HCT116 (cell line): ENCODE measurements around the gene LRFN2. TPM values are rescaled to one million over a fixed set of nuclear protein-coding genes. Genes with fewer than 3 reads are reported as not detected.

Source experiments
- ATAC-seq: fragments of 200-7000 bp; cut with Tn5 transposase; 2 replicates; pipeline ENCODE4 v1.9.1; 2020; ENCODE audit warnings: mild to moderate bottlenecking, moderate library complexity
- BruUV-seq: library from RNA; stranded (reverse); fragments of 400-500 nt; replicated peaks from 2 replicates; lab custom pipeline; 2021; lab: Mats Ljungman, UMichigan
- CTCF ChIA-PET: fragments of 300-600 bp; sonication (Branson Sonifier 250); formaldehyde crosslinking; loops from one replicate; lab custom pipeline; 2021; ENCODE audit warnings: antibody characterized with exemption; lab: Charles Lee
- POLR2A ChIA-PET: fragments of 300-600, 350-600 bp; sonication (Branson Sonifier 250); formaldehyde crosslinking; loops from one replicate; lab custom pipeline; 2021; ENCODE audit warnings: antibody characterized with exemption; lab: Charles Lee
- RAD21 ChIA-PET, 2 experiments: fragments of 300-600 bp; sonication (Branson Sonifier 250); formaldehyde crosslinking; loops; one replicate each; lab custom pipeline; 2023; ENCODE audit warnings: low total read pairs in 2 of 2; ENCODE audit not compliant: uncharacterized antibody in 2 of 2, unreplicated experiment in 2 of 2, low non-redundant PET in 1 of 2; lab: Charles Lee
- DNase-seq: peaks from one replicate; pipeline ENCODE4 v3.0.0-alpha.2; 2010; ENCODE audit warnings: low read depth, low spot score
- H2AFZ ChIP-seq: fragments of 200-600 bp; shearing (Covaris generic), sonication (generic); 2 replicates; pipeline ENCODE4 v1.6.1; 2017; ENCODE audit warnings: low read depth, mixed run types, mixed read lengths, antibody characterized with exemption, low read length; ENCODE audit not compliant: poor library complexity, severe bottlenecking
- H3K27ac ChIP-seq: 2 replicates; pipeline ENCODE4 v1.5.1; 2012; ENCODE audit warnings: low read depth, low read length
- H3K27me3 ChIP-seq: fragments of 200-600 bp; sonication (generic); 2 replicates; pipeline ENCODE4 v1.6.1; 2016; ENCODE audit warnings: mixed run types, low read length, mixed read lengths; ENCODE audit not compliant: insufficient read depth
- H3K36me3 ChIP-seq, 2 experiments: fragments of 200-500 bp in 1 of 2; fragments of 200-600 bp in 1 of 2; sonication (Bioruptor generic) in 1 of 2; sonication (generic) in 1 of 2; 2 replicates each; pipeline versions ENCODE4 v1.5.1 to v1.6.1; 2014 to 2016; ENCODE audit warnings: low read length in 2 of 2, inconsistent platforms in 1 of 2, mixed read lengths in 1 of 2, mixed run types in 1 of 2; ENCODE audit not compliant: insufficient read depth in 2 of 2, control insufficient read depth in 1 of 2
- H3K4me1 ChIP-seq, 2 experiments: fragments of 200-600 bp in 1 of 2; sonication (generic) in 1 of 2; 2 replicates each; pipeline versions ENCODE4 v1.5.1 to v1.6.1; 2012 to 2017; ENCODE audit warnings: low read length in 2 of 2, inconsistent platforms in 1 of 2, mild to moderate bottlenecking in 1 of 2, mixed read lengths in 1 of 2, mixed run types in 1 of 2, moderate library complexity in 1 of 2; ENCODE audit not compliant: insufficient read depth in 2 of 2, control insufficient read depth in 1 of 2
- H3K4me2 ChIP-seq: fragments of 200-600 bp; sonication (generic); 2 replicates; pipeline ENCODE4 v1.6.1; 2017; ENCODE audit warnings: mixed run types, low read length, mixed read lengths
- H3K4me3 ChIP-seq, 2 experiments: fragments of 200-600 bp in 1 of 2; sonication (generic) in 1 of 2; replicated peaks in 1 of 2; 2 replicates each; pipeline ENCODE4 v1.5.1; 2011 to 2016; ENCODE audit warnings: low read length in 2 of 2, control low read depth in 1 of 2, low read depth in 1 of 2, mild to moderate bottlenecking in 1 of 2, mixed read lengths in 1 of 2, mixed run types in 1 of 2
- H3K79me2 ChIP-seq: fragments of 200-600 bp; sonication (generic); 2 replicates; pipeline ENCODE4 v1.6.1; 2017; ENCODE audit warnings: mild to moderate bottlenecking, mixed run types, low read length, moderate library complexity, mixed read lengths; ENCODE audit not compliant: insufficient read depth
- H3K9ac ChIP-seq: fragments of 200-600 bp; sonication (generic); 2 replicates; pipeline ENCODE4 v1.6.1; 2016; ENCODE audit warnings: low read length, mixed read lengths
- H3K9me2 ChIP-seq: fragments of 200-600 bp; sonication (generic), shearing (Covaris generic); 2 replicates; pipeline ENCODE4 v1.6.1; 2017; ENCODE audit warnings: mixed run types, mild to moderate bottlenecking, moderate library complexity; ENCODE audit not compliant: insufficient read depth
- H3K9me3 ChIP-seq, 2 experiments: fragments of 200-500 bp in 1 of 2; fragments of 200-600 bp in 1 of 2; sonication (Bioruptor generic) in 1 of 2; sonication (generic) in 1 of 2; 2 replicates each; pipeline ENCODE4 v1.6.1; 2014 to 2017; ENCODE audit warnings: low read length in 2 of 2, mixed read lengths in 2 of 2, inconsistent platforms in 1 of 2, low read depth in 1 of 2, mild to moderate bottlenecking in 1 of 2, mixed run types in 1 of 2, moderate library complexity in 1 of 2; ENCODE audit not compliant: control insufficient read depth in 1 of 2, insufficient read depth in 1 of 2
- H4K20me1 ChIP-seq: fragments of 200-600 bp; sonication (generic), shearing (Covaris generic); 2 replicates; pipeline ENCODE4 v1.6.1; 2017; ENCODE audit warnings: mixed run types, mild to moderate bottlenecking, moderate library complexity; ENCODE audit not compliant: insufficient read depth
- ATF3 ChIP-seq: IDR thresholded peaks from 2 replicates; pipeline ENCODE4 v1.6.1; 2012
- EGR1 ChIP-seq: IDR thresholded peaks from 2 replicates; pipeline ENCODE4 v1.6.1; 2012; ENCODE audit warnings: low read depth
- ELF1 ChIP-seq: IDR thresholded peaks from 2 replicates; pipeline ENCODE4 v1.6.1; 2012; ENCODE audit warnings: low read depth, borderline replicate concordance
- EZH2 ChIP-seq: fragments of 200-600 bp; sonication (generic); IDR thresholded peaks from 2 replicates; pipeline ENCODE4 v1.6.1; 2017; ENCODE audit warnings: antibody characterized with exemption, mixed run types
- EZH2phosphoT487 ChIP-seq: fragments of 200-600 bp; IDR thresholded peaks from 2 replicates; pipeline ENCODE4 v1.6.1; 2018; ENCODE audit warnings: antibody characterized with exemption, borderline replicate concordance
- FOSL1 ChIP-seq: IDR thresholded peaks from 2 replicates; pipeline ENCODE4 v1.6.1; 2012; ENCODE audit warnings: low read depth
- JUND ChIP-seq: IDR thresholded peaks from 2 replicates; pipeline ENCODE4 v1.6.1; 2012
- MAX ChIP-seq: IDR thresholded peaks from 2 replicates; pipeline ENCODE4 v1.6.1; 2012
- POLR2A ChIP-seq: IDR thresholded peaks from 2 replicates; pipeline ENCODE4 v1.7.0; 2011; ENCODE audit warnings: borderline replicate concordance; ENCODE audit not compliant: insufficient read depth, insufficient read length; ENCODE audit errors: extremely low read depth
- RAD21 ChIP-seq: IDR thresholded peaks from 2 replicates; pipeline ENCODE4 v1.6.1; 2012; ENCODE audit warnings: low read depth, mild to moderate bottlenecking
- REST ChIP-seq: IDR thresholded peaks from 2 replicates; pipeline ENCODE4 v1.6.1; 2012; ENCODE audit warnings: low read depth
- SIN3A ChIP-seq: IDR thresholded peaks from 2 replicates; pipeline ENCODE4 v1.6.1; 2012; ENCODE audit warnings: low read depth
- SP1 ChIP-seq: IDR thresholded peaks from 2 replicates; pipeline ENCODE4 v1.6.1; 2012; ENCODE audit warnings: low read depth
- SRF ChIP-seq: IDR thresholded peaks from 2 replicates; pipeline ENCODE4 v1.6.1; 2012; ENCODE audit warnings: low read depth
- TCF7L2 ChIP-seq: IDR thresholded peaks from 2 replicates; pipeline ENCODE4 v1.7.0; 2011; ENCODE audit warnings: borderline replicate concordance, inconsistent platforms; ENCODE audit not compliant: insufficient read depth, insufficient read length; ENCODE audit errors: extremely low read depth
- YY1 ChIP-seq: IDR thresholded peaks from 2 replicates; pipeline ENCODE4 v1.6.1; 2011; ENCODE audit warnings: low read length, low read depth, moderate library complexity, mild to moderate bottlenecking; ENCODE audit not compliant: insufficient replicate concordance; ENCODE audit errors: extremely low read depth
- ZBTB33 ChIP-seq: IDR thresholded peaks from 2 replicates; pipeline ENCODE4 v1.6.1; 2011; ENCODE audit warnings: mild to moderate bottlenecking, low read length, moderate library complexity; ENCODE audit not compliant: insufficient replicate concordance; ENCODE audit errors: extremely low read depth
- ZFX ChIP-seq: fragments of 450-650 bp; IDR thresholded peaks from 2 replicates; pipeline ENCODE4 v1.6.1; 2017
- ZNF274 ChIP-seq: fragments of 200-500 bp; sonication (Bioruptor generic); IDR thresholded peaks from 2 replicates; pipeline ENCODE4 v1.6.1; 2014; ENCODE audit warnings: mild to moderate bottlenecking, low read depth, low read length, inconsistent platforms
- intact Hi-C: fragments of 100-400 bp; cut with micrococcal nuclease; formaldehyde crosslinking; loops from 2 replicates; pipeline ENCODE4 v1.10.0; 2022
- total RNA-seq: library from RNA; stranded (reverse); gene quantifications from one replicate; pipeline ENCODE4 v1.2.1, GENCODE V29; 2021; ENCODE audit not compliant: unreplicated experiment

LRFN2 gene
- total RNA-seq, 1 experiment from 2014 or later: not detected

GRCh38 chr6:40528051-40528450, 59.1 kb downstream of the LRFN2 start (continued):
- TF ChIP-seq TCF7L2 (no peak), EZH2 (no peak), POLR2A (no peak), EGR1 (no peak), ATF3 (no peak), REST (no peak), MAX (no peak), ELF1 (no peak), SIN3A (no peak), EZH2phosphoT487 (no peak)

- Histone ChIP-seq H3K27ac (no peak overlapping the region), H3K9ac (no peak overlapping the region), H3K4me3 (no peak overlapping the region), H3K9me2 (no peaks in the 10 kb centered on the region), H3K4me2 (no peak overlapping the region), H3K36me3 (no peaks in the 10 kb centered on the region), H4K20me1 (no peaks in the 10 kb centered on the region)
- ChIA-PET POLR2A (no interaction called here), CTCF (no interaction called here)
- intact Hi-C loops: no loop called here
- DNase-seq: no peak
- TF ChIP-seq EGR1 (no peak), EZH2 (no peak), SRF (no peak), ZFX (no peak), JUND (no peak), SP1 (no peak), FOSL1 (no peak), ZBTB33 (no peak), RAD21 (no peak), ZNF274 (no peak), YY1 (no peak), ATF3 (no peak)
- TF ChIP-seq, all 23 proteins: peak for 0
- no peak for ATAC-seq
- H3K79me2 ChIP-seq: no peaks in the 10 kb centered on the region
- no TSS peak for BruUV-seq
- no peaks in the 10 kb centered on the region for H3K9me3 ChIP-seq
- H3K27me3 ChIP-seq: peaks cover 4% of the 10 kb centered on the region; the same call in 1 of the 2 replicates
- H2AFZ ChIP-seq: no peak overlapping the region
- no peaks in the 10 kb centered on the region for H3K4me1 ChIP-seq
- RAD21 ChIA-PET: no interaction called here
Observed at GRCh38 chr6:40526036-40526435, 61.1 kb downstream of the LRFN2 start.
